LNCaP clone FGC (cell line): ENCODE data around the gene AGBL3.

ENCODE experiments used
- DNase-seq: peaks from one replicate; pipeline ENCODE4 v3.0.0-alpha.2; 2011; ENCODE audit warnings: low read depth
- H3K4me3 ChIP-seq: 2 replicates; pipeline ENCODE4 v1.5.1; 2011; ENCODE audit warnings: mild to moderate bottlenecking, low read depth, low read length, control low read depth
- CTCF ChIP-seq: IDR thresholded peaks from 2 replicates; pipeline ENCODE4 v1.5.1; 2012; ENCODE audit warnings: mild to moderate bottlenecking; ENCODE audit not compliant: control insufficient read depth, insufficient read depth; ENCODE audit errors: extremely low read depth

AGBL3 gene

GRCh38 chr7:134988161-134988560 lies 1.9 kb downstream of the AGBL3 start:
- DNase-seq, result no peak
- peak overlapping the region; percentile 95 for H3K4me3 ChIP-seq

GRCh38 chr7:134991469-134992339 lies 5.4 kb downstream of the AGBL3 start:
- DNase-seq, result no peak
- TF ChIP-seq CTCF, result no peak
- no peak overlapping the region for H3K4me3 ChIP-seq

More at GRCh38 chr7:134988161-134988560, 1.9 kb downstream of the AGBL3 start:
- TF ChIP-seq CTCF, result no peak

- no peak for DNase-seq
- no peak for TF ChIP-seq CTCF
- no peak overlapping the region for H3K4me3 ChIP-seq
These were observed 6.4 kb downstream of the AGBL3 start for GRCh38 chr7:134992626-134993179.

- H3K4me3 ChIP-seq, result no peak overlapping the region
- no peak for DNase-seq
- TF ChIP-seq CTCF, result no peak
These were observed 7.7 kb downstream of the AGBL3 start for GRCh38 chr7:134993877-134994456.

GRCh38 chr7:134995239-134996096 lies 9.2 kb downstream of the AGBL3 start:
- no peak for TF ChIP-seq CTCF
- no peak overlapping the region for H3K4me3 ChIP-seq
- no peak for DNase-seq

GRCh38 chr7:134996097-134996550 lies 9.8 kb downstream of the AGBL3 start:
- H3K4me3 ChIP-seq, result no peak overlapping the region
- DNase-seq, result no peak
- TF ChIP-seq CTCF, result no peak
